ENCODE data around the gene CELF6.

CELF6 gene

GRCh38 chr15:72271221-72271620 lies 48.7 kb downstream of the CELF6 start:
- Histone ChIP-seq H2BK120ac (ENCODE audit: low read depth, low read length) (no peak overlapping the region), H3K36me3 (replicated peaks in 1 of 2; ENCODE audit: control insufficient read depth in 2 of 2, insufficient read depth in 2 of 2, low read length in 2 of 2) (peaks cover 10 to 45% of the 10 kb centered on the region in 2 donors), H3K27ac (replicated peaks; ENCODE audit: low read length) (no peak overlapping the region), H3K4ac (ENCODE audit: low read length) (no peak overlapping the region), H3K14ac (ENCODE audit: low read length) (no peak overlapping the region), H3K4me2 (ENCODE audit: insufficient read depth, low read length, poor library complexity, severe bottlenecking) (no peak overlapping the region), H3K23ac (ENCODE audit: low read depth, low read length, poor library complexity) (no peak overlapping the region), H4K91ac (ENCODE audit: low read depth, low read length, poor library complexity) (no peak overlapping the region), H3K18ac (ENCODE audit: low read length) (no peak overlapping the region), H3K4me3 (ENCODE audit: low read length in 2 of 2) (peak overlapping the region in 1 of 2 donors; percentile 84), H3K9me3 (replicated peaks in 1 of 2; ENCODE audit: control insufficient read depth in 2 of 2, insufficient read depth in 1 of 2, low read depth in 1 of 2, low read length in 2 of 2) (no peaks in the 10 kb centered on the region), H3K4me1 (ENCODE audit: control insufficient read depth in 2 of 2, insufficient read depth in 1 of 2, low read depth in 1 of 2, low read length in 2 of 2) (peaks cover 2 to 5% of the 10 kb centered on the region in 2 donors), H2AK5ac (ENCODE audit: low read depth, low read length) (no peak overlapping the region), H3K9ac (ENCODE audit: low read depth, low read length, poor library complexity) (no peak overlapping the region), H2AFZ (ENCODE audit: low read length) (no peak overlapping the region), H2BK5ac (ENCODE audit: low read length) (no peak overlapping the region), H2BK15ac (ENCODE audit: low read length) (no peak overlapping the region), H2BK12ac (ENCODE audit: low read length) (no peak overlapping the region), H4K8ac (ENCODE audit: low read depth, low read length) (no peak overlapping the region), H3K27me3 (ENCODE audit: control insufficient read depth in 3 of 3, insufficient read depth in 3 of 3, low read depth in 1 of 3, low read length in 3 of 3) (no peaks in the 10 kb centered on the region), H3K79me1 (ENCODE audit: low read depth, low read length) (no peaks in the 10 kb centered on the region)
- no peak for DNase-seq (ENCODE audit: low spot score)
- no CpG with 5 or more reads among the region's 4 CpGs for WGBS, 2 donors (ENCODE audit: extremely low coverage in 2 of 2, insufficient read length in 2 of 2, insufficient replicate concordance in 1 of 2)

- Histone ChIP-seq H4K91ac (ENCODE audit: low read depth, low read length, poor library complexity) (no peak overlapping the region), H2BK5ac (ENCODE audit: low read length) (no peak overlapping the region), H3K79me1 (ENCODE audit: low read depth, low read length) (no peaks in the 10 kb centered on the region)
Observed at GRCh38 chr15:72269739-72270138, 50.2 kb downstream of the CELF6 start.

GRCh38 chr15:72265031-72265430 lies 54.9 kb downstream of the CELF6 start:
- H2BK120ac ChIP-seq (ENCODE audit: low read depth, low read length) = no peak overlapping the region
- no peaks in the 10 kb centered on the region for H3K27me3 ChIP-seq (ENCODE audit: control insufficient read depth in 3 of 3, insufficient read depth in 3 of 3, low read depth in 1 of 3, low read length in 3 of 3)
- no peak overlapping the region for H3K27ac ChIP-seq (replicated peaks; ENCODE audit: low read length)
- no peak overlapping the region for H4K91ac ChIP-seq (ENCODE audit: low read depth, low read length, poor library complexity)
- no peak overlapping the region for H3K9ac ChIP-seq (ENCODE audit: low read depth, low read length, poor library complexity)
- no peak overlapping the region for H3K23ac ChIP-seq (ENCODE audit: low read depth, low read length, poor library complexity)
- WGBS, 2 donors (ENCODE audit: extremely low coverage in 2 of 2, insufficient read length in 2 of 2, insufficient replicate concordance in 1 of 2) = no CpG with 5 or more reads among the region's 5 CpGs
- H3K4me2 ChIP-seq (ENCODE audit: insufficient read depth, low read length, poor library complexity, severe bottlenecking) = no peak overlapping the region
- no peak overlapping the region for H3K14ac ChIP-seq (ENCODE audit: low read length)
- H4K8ac ChIP-seq (ENCODE audit: low read depth, low read length) = no peak overlapping the region
- no peak for DNase-seq (ENCODE audit: low spot score)
- no peak overlapping the region for H2BK15ac ChIP-seq (ENCODE audit: low read length)
- no peak overlapping the region for H3K18ac ChIP-seq (ENCODE audit: low read length)
- H3K4me3 ChIP-seq (ENCODE audit: low read length in 2 of 2) = no peak overlapping the region
- H2AK5ac ChIP-seq (ENCODE audit: low read depth, low read length) = no peak overlapping the region
- no peak overlapping the region for H3K4ac ChIP-seq (ENCODE audit: low read length)
- peaks cover 49 to 97% of the 10 kb centered on the region in 2 donors for H3K36me3 ChIP-seq (replicated peaks in 1 of 2; ENCODE audit: control insufficient read depth in 2 of 2, insufficient read depth in 2 of 2, low read length in 2 of 2)
- no peak overlapping the region for H2BK5ac ChIP-seq (ENCODE audit: low read length)
- H2BK12ac ChIP-seq (ENCODE audit: low read length) = no peak overlapping the region
- no peaks in the 10 kb centered on the region for H3K9me3 ChIP-seq (replicated peaks in 1 of 2; ENCODE audit: control insufficient read depth in 2 of 2, insufficient read depth in 1 of 2, low read depth in 1 of 2, low read length in 2 of 2)
- no peaks in the 10 kb centered on the region for H3K79me1 ChIP-seq (ENCODE audit: low read depth, low read length)
- H3K4me1 ChIP-seq (ENCODE audit: control insufficient read depth in 2 of 2, insufficient read depth in 1 of 2, low read depth in 1 of 2, low read length in 2 of 2) = no peaks in the 10 kb centered on the region
- no peak overlapping the region for H2AFZ ChIP-seq (ENCODE audit: low read length)

More at GRCh38 chr15:72269739-72270138, 50.2 kb downstream of the CELF6 start:
- H2AK5ac ChIP-seq (ENCODE audit: low read depth, low read length) = no peak overlapping the region
- H3K9ac ChIP-seq (ENCODE audit: low read depth, low read length, poor library complexity) = no peak overlapping the region
- no peak overlapping the region for H3K27ac ChIP-seq (replicated peaks; ENCODE audit: low read length)
- H2BK12ac ChIP-seq (ENCODE audit: low read length) = no peak overlapping the region
- H3K4ac ChIP-seq (ENCODE audit: low read length) = no peak overlapping the region
- no peaks in the 10 kb centered on the region for H3K9me3 ChIP-seq (replicated peaks in 1 of 2; ENCODE audit: control insufficient read depth in 2 of 2, insufficient read depth in 1 of 2, low read depth in 1 of 2, low read length in 2 of 2)
- no peak overlapping the region for H2BK15ac ChIP-seq (ENCODE audit: low read length)
- H3K23ac ChIP-seq (ENCODE audit: low read depth, low read length, poor library complexity) = no peak overlapping the region
- H3K14ac ChIP-seq (ENCODE audit: low read length) = no peak overlapping the region
- H3K36me3 ChIP-seq (replicated peaks in 1 of 2; ENCODE audit: control insufficient read depth in 2 of 2, insufficient read depth in 2 of 2, low read length in 2 of 2) = peaks cover 23 to 60% of the 10 kb centered on the region in 2 donors
- H3K4me2 ChIP-seq (ENCODE audit: insufficient read depth, low read length, poor library complexity, severe bottlenecking) = no peak overlapping the region
- H3K4me1 ChIP-seq (ENCODE audit: control insufficient read depth in 2 of 2, insufficient read depth in 1 of 2, low read depth in 1 of 2, low read length in 2 of 2) = peaks cover 2 to 5% of the 10 kb centered on the region in 2 donors
- H3K4me3 ChIP-seq (ENCODE audit: low read length in 2 of 2) = no peak overlapping the region
- H4K8ac ChIP-seq (ENCODE audit: low read depth, low read length) = no peak overlapping the region
- H2BK120ac ChIP-seq (ENCODE audit: low read depth, low read length) = no peak overlapping the region
- H3K18ac ChIP-seq (ENCODE audit: low read length) = no peak overlapping the region
- H3K27me3 ChIP-seq (ENCODE audit: control insufficient read depth in 3 of 3, insufficient read depth in 3 of 3, low read depth in 1 of 3, low read length in 3 of 3) = no peaks in the 10 kb centered on the region
- no peak overlapping the region for H2AFZ ChIP-seq (ENCODE audit: low read length)
- WGBS, 2 donors (ENCODE audit: extremely low coverage in 2 of 2, insufficient read length in 2 of 2, insufficient replicate concordance in 1 of 2) = no CpG with 5 or more reads among the region's 4 CpGs
- DNase-seq (ENCODE audit: low spot score) = no peak

GRCh38 chr15:72252663-72253299 lies 67.2 kb downstream of the CELF6 start:
- H2AK5ac ChIP-seq (ENCODE audit: low read depth, low read length) = no peak overlapping the region

More at GRCh38 chr15:72252663-72253299, 67.2 kb downstream of the CELF6 start:
- Histone ChIP-seq H3K4me2 (ENCODE audit: insufficient read depth, low read length, poor library complexity, severe bottlenecking) (no peak overlapping the region), H3K9ac (ENCODE audit: low read depth, low read length, poor library complexity) (no peak overlapping the region), H3K79me1 (ENCODE audit: low read depth, low read length) (no peaks in the 10 kb centered on the region), H3K23ac (ENCODE audit: low read depth, low read length, poor library complexity) (no peak overlapping the region), H3K4me1 (ENCODE audit: control insufficient read depth in 2 of 2, insufficient read depth in 1 of 2, low read depth in 1 of 2, low read length in 2 of 2) (no peaks in the 10 kb centered on the region), H2BK5ac (ENCODE audit: low read length) (no peak overlapping the region), H2BK15ac (ENCODE audit: low read length) (no peak overlapping the region), H3K4ac (ENCODE audit: low read length) (no peak overlapping the region), H3K4me3 (ENCODE audit: low read length in 2 of 2) (no peak overlapping the region), H4K8ac (ENCODE audit: low read depth, low read length) (no peak overlapping the region), H4K91ac (ENCODE audit: low read depth, low read length, poor library complexity) (no peak overlapping the region), H3K27ac (replicated peaks; ENCODE audit: low read length) (no peak overlapping the region), H3K18ac (ENCODE audit: low read length) (no peak overlapping the region), H3K14ac (ENCODE audit: low read length) (no peak overlapping the region), H2AFZ (ENCODE audit: low read length) (no peak overlapping the region), H3K27me3 (ENCODE audit: control insufficient read depth in 3 of 3, insufficient read depth in 3 of 3, low read depth in 1 of 3, low read length in 3 of 3) (no peaks in the 10 kb centered on the region), H2BK12ac (ENCODE audit: low read length) (no peak overlapping the region), H3K9me3 (replicated peaks in 1 of 2; ENCODE audit: control insufficient read depth in 2 of 2, insufficient read depth in 1 of 2, low read depth in 1 of 2, low read length in 2 of 2) (no peaks in the 10 kb centered on the region), H2BK120ac (ENCODE audit: low read depth, low read length) (no peak overlapping the region), H3K36me3 (replicated peaks in 1 of 2; ENCODE audit: control insufficient read depth in 2 of 2, insufficient read depth in 2 of 2, low read length in 2 of 2) (peaks cover 26 to 96% of the 10 kb centered on the region in 2 donors)
- WGBS, 2 donors (ENCODE audit: extremely low coverage in 2 of 2, insufficient read length in 2 of 2, insufficient replicate concordance in 1 of 2) = 100% methylated on average over 1 of the region's 10 CpGs
- no peak for DNase-seq (ENCODE audit: low spot score)
